Sigmoid colon (tissue), 4 donors: ENCODE data around the gene CUL4A.
"Not testable (repeated sequence)": the region's sequence is repeated elsewhere in the genome, so short reads cannot be mapped to it uniquely, and the experiment has no call there.

Experiments
- EP300 ChIP-seq, 4 donors: sonication (generic); formaldehyde crosslinking; IDR thresholded peaks; one replicate each; pipeline ENCODE4 v1.6.1; 2017; ENCODE audit warnings: antibody characterized with exemption in 4 of 4
- POLR2A ChIP-seq, 2 donors: fragments of 450-650 bp; IDR thresholded peaks; one replicate each; pipeline ENCODE4 v1.6.1; 2016; ENCODE audit warnings: antibody characterized with exemption in 2 of 2, mild to moderate bottlenecking in 2 of 2, moderate library complexity in 2 of 2
- TF ChIP-seq, protein P1 (sequence below), 4 experiments: fragments of 450-650 bp in 3 of 4; fragments of 200-600 bp in 1 of 4; IDR thresholded peaks; one replicate each; pipeline ENCODE4 v1.5.1; 2016 to 2019; ENCODE audit warnings: antibody characterized with exemption in 4 of 4, mild to moderate bottlenecking in 3 of 4, moderate library complexity in 2 of 4

GRCh38 chr13:113314895-113315470 is 105.6 kb downstream of the CUL4A start:
- TF ChIP-seq POLR2A, EP300 (IDR thresholded peaks at IDR 0.05): not testable (repeated sequence)
- TF ChIP-seq, protein P1, sequence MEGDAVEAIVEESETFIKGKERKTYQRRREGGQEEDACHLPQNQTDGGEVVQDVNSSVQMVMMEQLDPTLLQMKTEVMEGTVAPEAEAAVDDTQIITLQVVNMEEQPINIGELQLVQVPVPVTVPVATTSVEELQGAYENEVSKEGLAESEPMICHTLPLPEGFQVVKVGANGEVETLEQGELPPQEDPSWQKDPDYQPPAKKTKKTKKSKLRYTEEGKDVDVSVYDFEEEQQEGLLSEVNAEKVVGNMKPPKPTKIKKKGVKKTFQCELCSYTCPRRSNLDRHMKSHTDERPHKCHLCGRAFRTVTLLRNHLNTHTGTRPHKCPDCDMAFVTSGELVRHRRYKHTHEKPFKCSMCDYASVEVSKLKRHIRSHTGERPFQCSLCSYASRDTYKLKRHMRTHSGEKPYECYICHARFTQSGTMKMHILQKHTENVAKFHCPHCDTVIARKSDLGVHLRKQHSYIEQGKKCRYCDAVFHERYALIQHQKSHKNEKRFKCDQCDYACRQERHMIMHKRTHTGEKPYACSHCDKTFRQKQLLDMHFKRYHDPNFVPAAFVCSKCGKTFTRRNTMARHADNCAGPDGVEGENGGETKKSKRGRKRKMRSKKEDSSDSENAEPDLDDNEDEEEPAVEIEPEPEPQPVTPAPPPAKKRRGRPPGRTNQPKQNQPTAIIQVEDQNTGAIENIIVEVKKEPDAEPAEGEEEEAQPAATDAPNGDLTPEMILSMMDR (IDR thresholded peaks at IDR 0.05): not testable (repeated sequence)
